ENCODE measurements around the gene KLHL22.

DNA sequence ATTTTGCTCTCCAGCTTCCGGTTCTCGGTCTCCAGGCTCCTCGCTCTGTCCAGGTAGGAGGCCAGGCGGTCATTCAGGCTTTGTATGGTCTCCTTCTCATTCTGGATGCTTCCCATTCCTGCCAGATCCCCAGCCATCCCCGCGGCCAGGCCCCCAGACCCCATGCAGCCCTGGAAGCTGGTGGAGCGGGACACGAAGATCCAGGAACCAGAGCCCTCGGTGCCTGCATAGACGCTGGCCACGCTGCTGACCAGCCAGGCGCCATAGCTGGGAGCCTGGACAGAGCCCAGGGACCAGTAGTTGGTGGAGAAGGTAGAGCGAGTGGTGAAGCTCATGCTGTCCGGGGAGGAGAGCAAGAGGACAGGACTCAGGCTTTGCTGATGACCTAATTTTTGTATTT, 11.8 kb downstream of the KLHL22 start:
- TF ChIP-seq, protein P1, sequence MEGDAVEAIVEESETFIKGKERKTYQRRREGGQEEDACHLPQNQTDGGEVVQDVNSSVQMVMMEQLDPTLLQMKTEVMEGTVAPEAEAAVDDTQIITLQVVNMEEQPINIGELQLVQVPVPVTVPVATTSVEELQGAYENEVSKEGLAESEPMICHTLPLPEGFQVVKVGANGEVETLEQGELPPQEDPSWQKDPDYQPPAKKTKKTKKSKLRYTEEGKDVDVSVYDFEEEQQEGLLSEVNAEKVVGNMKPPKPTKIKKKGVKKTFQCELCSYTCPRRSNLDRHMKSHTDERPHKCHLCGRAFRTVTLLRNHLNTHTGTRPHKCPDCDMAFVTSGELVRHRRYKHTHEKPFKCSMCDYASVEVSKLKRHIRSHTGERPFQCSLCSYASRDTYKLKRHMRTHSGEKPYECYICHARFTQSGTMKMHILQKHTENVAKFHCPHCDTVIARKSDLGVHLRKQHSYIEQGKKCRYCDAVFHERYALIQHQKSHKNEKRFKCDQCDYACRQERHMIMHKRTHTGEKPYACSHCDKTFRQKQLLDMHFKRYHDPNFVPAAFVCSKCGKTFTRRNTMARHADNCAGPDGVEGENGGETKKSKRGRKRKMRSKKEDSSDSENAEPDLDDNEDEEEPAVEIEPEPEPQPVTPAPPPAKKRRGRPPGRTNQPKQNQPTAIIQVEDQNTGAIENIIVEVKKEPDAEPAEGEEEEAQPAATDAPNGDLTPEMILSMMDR (IDR thresholded peaks at IDR 0.05; ENCODE audit: poor library complexity), result no peak
- no peak for TF ChIP-seq EZH2phosphoT487 (IDR thresholded peaks at IDR 0.05; ENCODE audit: low read depth, severe bottlenecking, unreplicated experiment)

Data from hepatocyte (in vitro differentiated cells).